ENCODE measurements around the gene CPA1. TPM values are rescaled to one million over a fixed set of nuclear protein-coding genes. Genes with fewer than 3 reads are reported as not detected.

CPA1 gene
- total and polyA plus RNA-seq, 10 of the 15 experiments (the other 5 are each of a cell fraction or from before 2014, with no cell fraction given) = 8.0 TPM; not detected in 9

DNA sequence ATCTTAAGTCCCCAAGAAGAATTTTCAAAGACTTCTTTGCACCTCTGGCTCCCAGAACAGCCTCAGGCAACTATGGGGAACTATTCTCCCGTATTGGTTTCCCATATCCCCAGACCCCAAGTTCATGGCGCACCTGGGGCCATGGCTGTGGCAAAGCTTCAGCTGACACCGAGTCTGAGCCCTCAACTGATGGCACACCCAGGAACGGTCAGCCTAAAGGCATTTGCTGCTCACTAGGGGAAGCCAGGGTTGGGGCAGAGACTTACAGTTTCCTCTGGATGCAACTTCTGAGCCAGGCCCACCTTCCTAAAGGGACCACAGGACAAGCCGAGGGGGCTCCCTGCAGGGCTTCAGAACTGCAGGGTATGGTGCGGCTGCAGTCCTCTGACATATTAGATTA lies 13.7 kb upstream of the CPA1 start:
- TF ChIP-seq, protein P1, sequence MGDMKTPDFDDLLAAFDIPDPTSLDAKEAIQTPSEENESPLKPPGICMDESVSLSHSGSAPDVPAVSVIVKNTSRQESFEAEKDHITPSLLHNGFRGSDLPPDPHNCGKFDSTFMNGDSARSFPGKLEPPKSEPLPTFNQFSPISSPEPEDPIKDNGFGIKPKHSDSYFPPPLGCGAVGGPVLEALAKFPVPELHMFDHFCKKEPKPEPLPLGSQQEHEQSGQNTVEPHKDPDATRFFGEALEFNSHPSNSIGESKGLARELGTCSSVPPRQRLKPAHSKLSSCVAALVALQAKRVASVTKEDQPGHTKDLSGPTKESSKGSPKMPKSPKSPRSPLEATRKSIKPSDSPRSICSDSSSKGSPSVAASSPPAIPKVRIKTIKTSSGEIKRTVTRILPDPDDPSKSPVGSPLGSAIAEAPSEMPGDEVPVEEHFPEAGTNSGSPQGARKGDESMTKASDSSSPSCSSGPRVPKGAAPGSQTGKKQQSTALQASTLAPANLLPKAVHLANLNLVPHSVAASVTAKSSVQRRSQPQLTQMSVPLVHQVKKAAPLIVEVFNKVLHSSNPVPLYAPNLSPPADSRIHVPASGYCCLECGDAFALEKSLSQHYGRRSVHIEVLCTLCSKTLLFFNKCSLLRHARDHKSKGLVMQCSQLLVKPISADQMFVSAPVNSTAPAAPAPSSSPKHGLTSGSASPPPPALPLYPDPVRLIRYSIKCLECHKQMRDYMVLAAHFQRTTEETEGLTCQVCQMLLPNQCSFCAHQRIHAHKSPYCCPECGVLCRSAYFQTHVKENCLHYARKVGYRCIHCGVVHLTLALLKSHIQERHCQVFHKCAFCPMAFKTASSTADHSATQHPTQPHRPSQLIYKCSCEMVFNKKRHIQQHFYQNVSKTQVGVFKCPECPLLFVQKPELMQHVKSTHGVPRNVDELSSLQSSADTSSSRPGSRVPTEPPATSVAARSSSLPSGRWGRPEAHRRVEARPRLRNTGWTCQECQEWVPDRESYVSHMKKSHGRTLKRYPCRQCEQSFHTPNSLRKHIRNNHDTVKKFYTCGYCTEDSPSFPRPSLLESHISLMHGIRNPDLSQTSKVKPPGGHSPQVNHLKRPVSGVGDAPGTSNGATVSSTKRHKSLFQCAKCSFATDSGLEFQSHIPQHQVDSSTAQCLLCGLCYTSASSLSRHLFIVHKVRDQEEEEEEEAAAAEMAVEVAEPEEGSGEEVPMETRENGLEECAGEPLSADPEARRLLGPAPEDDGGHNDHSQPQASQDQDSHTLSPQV (IDR thresholded peaks at IDR 0.05) = no peak
- no peak for TF ChIP-seq RELA (IDR thresholded peaks at IDR 0.05; ENCODE audit: borderline replicate concordance, partially characterized antibody)
- TF ChIP-seq, protein P2, sequence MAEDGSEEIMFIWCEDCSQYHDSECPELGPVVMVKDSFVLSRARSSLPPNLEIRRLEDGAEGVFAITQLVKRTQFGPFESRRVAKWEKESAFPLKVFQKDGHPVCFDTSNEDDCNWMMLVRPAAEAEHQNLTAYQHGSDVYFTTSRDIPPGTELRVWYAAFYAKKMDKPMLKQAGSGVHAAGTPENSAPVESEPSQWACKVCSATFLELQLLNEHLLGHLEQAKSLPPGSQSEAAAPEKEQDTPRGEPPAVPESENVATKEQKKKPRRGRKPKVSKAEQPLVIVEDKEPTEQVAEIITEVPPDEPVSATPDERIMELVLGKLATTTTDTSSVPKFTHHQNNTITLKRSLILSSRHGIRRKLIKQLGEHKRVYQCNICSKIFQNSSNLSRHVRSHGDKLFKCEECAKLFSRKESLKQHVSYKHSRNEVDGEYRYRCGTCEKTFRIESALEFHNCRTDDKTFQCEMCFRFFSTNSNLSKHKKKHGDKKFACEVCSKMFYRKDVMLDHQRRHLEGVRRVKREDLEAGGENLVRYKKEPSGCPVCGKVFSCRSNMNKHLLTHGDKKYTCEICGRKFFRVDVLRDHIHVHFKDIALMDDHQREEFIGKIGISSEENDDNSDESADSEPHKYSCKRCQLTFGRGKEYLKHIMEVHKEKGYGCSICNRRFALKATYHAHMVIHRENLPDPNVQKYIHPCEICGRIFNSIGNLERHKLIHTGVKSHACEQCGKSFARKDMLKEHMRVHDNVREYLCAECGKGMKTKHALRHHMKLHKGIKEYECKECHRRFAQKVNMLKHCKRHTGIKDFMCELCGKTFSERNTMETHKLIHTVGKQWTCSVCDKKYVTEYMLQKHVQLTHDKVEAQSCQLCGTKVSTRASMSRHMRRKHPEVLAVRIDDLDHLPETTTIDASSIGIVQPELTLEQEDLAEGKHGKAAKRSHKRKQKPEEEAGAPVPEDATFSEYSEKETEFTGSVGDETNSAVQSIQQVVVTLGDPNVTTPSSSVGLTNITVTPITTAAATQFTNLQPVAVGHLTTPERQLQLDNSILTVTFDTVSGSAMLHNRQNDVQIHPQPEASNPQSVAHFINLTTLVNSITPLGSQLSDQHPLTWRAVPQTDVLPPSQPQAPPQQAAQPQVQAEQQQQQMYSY (CRISPR knock-in tag; IDR thresholded peaks at IDR 0.05) = no peak
- H3K4me2 ChIP-seq (ENCODE audit: control insufficient read depth, insufficient read depth) = no peak overlapping the region
- no peak overlapping the region for H3K4me3 ChIP-seq
- no peaks in the 10 kb centered on the region for H3K27me3 ChIP-seq (replicated peaks in 1 of 2; ENCODE audit: control insufficient read depth in 2 of 2, insufficient read depth in 2 of 2, low read length in 1 of 2)
- no TSS peak for BruUV-seq (replicated peaks)
- intact Hi-C loops (cut with micrococcal nuclease; ENCODE audit: unreplicated experiment) = loop anchor here (5.0 kb wide), 2 partner anchors 121 to 124 kb away; no protein-coding TSS in a partner anchor
- POLR2A ChIA-PET = no interaction called here
- peaks cover 13% of the 10 kb centered on the region for H3K4me1 ChIP-seq (ENCODE audit: control insufficient read depth, insufficient read depth, low read length)
- in situ Hi-C loops (cut with MboI) = no loop called here
- CTCF ChIA-PET = no interaction called here
- H3K27ac ChIP-seq (ENCODE audit: control insufficient read depth, insufficient read depth) = no peak overlapping the region; the same call in 1 of the 2 replicates
- FAIRE-seq = no peak
- no peak overlapping the region for H3K9ac ChIP-seq (ENCODE audit: control insufficient read depth, insufficient read depth, low read length)
- no peaks in the 10 kb centered on the region for H3K79me2 ChIP-seq (ENCODE audit: control insufficient read depth, insufficient read depth, low read length)
- no peaks in the 10 kb centered on the region for H4K20me1 ChIP-seq (ENCODE audit: control insufficient read depth, insufficient read depth)
- H3K9me3 ChIP-seq (replicated peaks; ENCODE audit: control insufficient read depth, insufficient read depth, low read length) = no peaks in the 10 kb centered on the region; the same call in 2 of the 3 replicates
- RAD21 ChIA-PET (ENCODE audit: unreplicated experiment) = no interaction called here
- 71% methylated on average over 6 of the region's 6 CpGs for WGBS (ENCODE audit: insufficient coverage, insufficient replicate concordance, low lambda C conversion rate, missing lambda C conversion rate)
- SMC1A ChIA-PET (ENCODE audit: uncharacterized antibody, unreplicated experiment) = interaction anchor here (1.5 kb wide), 1 partner anchor 110 kb away, joined by 6 read pairs; no protein-coding TSS in a partner anchor
- no peaks in the 10 kb centered on the region for H3K36me3 ChIP-seq (ENCODE audit: control insufficient read depth in 2 of 2, insufficient read depth in 2 of 2, low read length in 1 of 2)
- no peak overlapping the region for H2AFZ ChIP-seq (ENCODE audit: control insufficient read depth, low read depth, low read length)
- no peak for DNase-seq (ENCODE audit: low read depth, low spot score)
- no peak for ATAC-seq
